Measurements from ENCODE around the gene DCX. TPM values are rescaled to one million over a fixed set of nuclear protein-coding genes. Genes with fewer than 3 reads are reported as not detected.
A peak's percentile ranks its signal among the peaks of the same experiment; 100 is the strongest.

The DCX gene
- total RNA-seq, 2 donors from 2014 or later, result 0.66 to 1.1 TPM

DNA sequence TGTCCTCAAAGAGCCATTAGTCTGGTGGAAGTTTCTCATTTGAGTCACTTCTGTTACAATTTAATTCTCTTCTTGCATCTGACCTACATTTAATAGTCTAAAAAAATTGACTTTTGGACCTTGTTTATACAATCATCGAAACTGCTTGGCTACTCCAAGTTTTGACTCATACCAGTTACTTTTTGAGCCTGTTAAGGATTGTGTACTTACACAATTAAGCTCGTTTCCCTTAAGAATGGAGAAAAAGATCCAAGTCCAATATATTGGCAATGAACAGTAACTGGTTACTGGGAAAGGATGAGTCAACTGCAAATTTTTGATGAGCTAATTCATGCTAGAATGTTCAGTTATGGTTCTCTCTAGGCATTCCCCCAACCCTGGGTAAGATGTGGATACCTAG is 58.2 kb downstream of the DCX start:
- H3K4me3 ChIP-seq (ENCODE audit: low read length), result no peak overlapping the region
- TF ChIP-seq, protein P1, sequence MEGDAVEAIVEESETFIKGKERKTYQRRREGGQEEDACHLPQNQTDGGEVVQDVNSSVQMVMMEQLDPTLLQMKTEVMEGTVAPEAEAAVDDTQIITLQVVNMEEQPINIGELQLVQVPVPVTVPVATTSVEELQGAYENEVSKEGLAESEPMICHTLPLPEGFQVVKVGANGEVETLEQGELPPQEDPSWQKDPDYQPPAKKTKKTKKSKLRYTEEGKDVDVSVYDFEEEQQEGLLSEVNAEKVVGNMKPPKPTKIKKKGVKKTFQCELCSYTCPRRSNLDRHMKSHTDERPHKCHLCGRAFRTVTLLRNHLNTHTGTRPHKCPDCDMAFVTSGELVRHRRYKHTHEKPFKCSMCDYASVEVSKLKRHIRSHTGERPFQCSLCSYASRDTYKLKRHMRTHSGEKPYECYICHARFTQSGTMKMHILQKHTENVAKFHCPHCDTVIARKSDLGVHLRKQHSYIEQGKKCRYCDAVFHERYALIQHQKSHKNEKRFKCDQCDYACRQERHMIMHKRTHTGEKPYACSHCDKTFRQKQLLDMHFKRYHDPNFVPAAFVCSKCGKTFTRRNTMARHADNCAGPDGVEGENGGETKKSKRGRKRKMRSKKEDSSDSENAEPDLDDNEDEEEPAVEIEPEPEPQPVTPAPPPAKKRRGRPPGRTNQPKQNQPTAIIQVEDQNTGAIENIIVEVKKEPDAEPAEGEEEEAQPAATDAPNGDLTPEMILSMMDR (conservative IDR thresholded peaks at IDR 0.05), result no peak
- no peak for DNase-seq
- Mint-ChIP-seq H3K4me1 (peaks cover 28% of the 10 kb centered on the region), H3K4me3 (no peak overlapping the region), H3K9me3 (no peaks in the 10 kb centered on the region), H3K27me3 (ENCODE audit: insufficient read depth) (no peaks in the 10 kb centered on the region), H3K36me3 (ENCODE audit: low read depth) (no peaks in the 10 kb centered on the region), H3K27ac (no peak overlapping the region)
- 95 to 100% methylated on average over 2 of the region's 2 CpGs for WGBS, 2 experiments (ENCODE audit: insufficient coverage in 1 of 2, insufficient read length in 1 of 2)
- no peak overlapping the region for H3K27ac ChIP-seq (ENCODE audit: low read depth, low read length)
- H3K36me3 ChIP-seq (ENCODE audit: control insufficient read depth, insufficient read depth, low read length), result no peaks in the 10 kb centered on the region
- no peaks in the 10 kb centered on the region for H3K4me1 ChIP-seq (ENCODE audit: control insufficient read depth, insufficient read depth, low read length)
- no peak overlapping the region for H3K9ac ChIP-seq (ENCODE audit: extremely low read depth, low read length, poor library complexity, severe bottlenecking)
- no peaks in the 10 kb centered on the region for H3K9me3 ChIP-seq (ENCODE audit: control insufficient read depth, low read length)
- H3K27me3 ChIP-seq (ENCODE audit: control insufficient read depth, insufficient read depth, low read length, poor library complexity, severe bottlenecking), result no peaks in the 10 kb centered on the region

DNA sequence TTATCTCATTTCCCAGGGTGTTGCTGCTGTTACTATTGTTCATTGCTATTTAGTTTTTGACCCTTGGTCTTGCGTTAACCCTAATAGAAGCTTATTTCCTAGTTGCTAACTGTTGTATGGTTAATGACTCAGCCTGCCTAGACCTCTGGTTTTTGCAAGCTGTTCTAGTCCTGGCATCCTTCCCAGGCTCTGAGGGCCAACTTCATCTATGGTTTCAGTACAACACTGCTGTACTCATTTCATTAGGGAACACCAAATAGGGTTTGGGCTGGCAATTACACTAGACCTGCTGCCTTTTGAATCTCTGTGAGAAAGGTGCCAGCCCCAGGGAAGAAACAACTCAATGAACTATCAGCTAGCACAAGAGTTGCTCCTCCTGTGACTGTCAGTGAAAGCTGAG is 59.6 kb downstream of the DCX start:
- Histone ChIP-seq H3K4me1 (ENCODE audit: control insufficient read depth, insufficient read depth, low read length) (no peaks in the 10 kb centered on the region), H3K27ac (ENCODE audit: low read depth, low read length) (no peak overlapping the region), H3K4me3 (ENCODE audit: low read length) (no peak overlapping the region), H3K36me3 (ENCODE audit: control insufficient read depth, insufficient read depth, low read length) (no peaks in the 10 kb centered on the region), H3K9me3 (ENCODE audit: control insufficient read depth, low read length) (no peaks in the 10 kb centered on the region), H3K9ac (ENCODE audit: extremely low read depth, low read length, poor library complexity, severe bottlenecking) (no peak overlapping the region), H3K27me3 (ENCODE audit: control insufficient read depth, insufficient read depth, low read length, poor library complexity, severe bottlenecking) (no peaks in the 10 kb centered on the region)
- H3K4me3 Mint-ChIP-seq, result no peak overlapping the region
- H3K4me1 Mint-ChIP-seq, result peaks cover 28% of the 10 kb centered on the region
- TF ChIP-seq, protein P1 (conservative IDR thresholded peaks at IDR 0.05), result no peak
- 80 to 100% methylated on average over 1 of the region's 1 CpG for WGBS, 2 experiments (ENCODE audit: insufficient coverage in 1 of 2, insufficient read length in 1 of 2)
- no peaks in the 10 kb centered on the region for H3K27me3 Mint-ChIP-seq (ENCODE audit: insufficient read depth)
- H3K27ac Mint-ChIP-seq, result no peak overlapping the region
- DNase-seq, result no peak
- no peaks in the 10 kb centered on the region for H3K9me3 Mint-ChIP-seq
- H3K36me3 Mint-ChIP-seq (ENCODE audit: low read depth), result no peaks in the 10 kb centered on the region

DNA sequence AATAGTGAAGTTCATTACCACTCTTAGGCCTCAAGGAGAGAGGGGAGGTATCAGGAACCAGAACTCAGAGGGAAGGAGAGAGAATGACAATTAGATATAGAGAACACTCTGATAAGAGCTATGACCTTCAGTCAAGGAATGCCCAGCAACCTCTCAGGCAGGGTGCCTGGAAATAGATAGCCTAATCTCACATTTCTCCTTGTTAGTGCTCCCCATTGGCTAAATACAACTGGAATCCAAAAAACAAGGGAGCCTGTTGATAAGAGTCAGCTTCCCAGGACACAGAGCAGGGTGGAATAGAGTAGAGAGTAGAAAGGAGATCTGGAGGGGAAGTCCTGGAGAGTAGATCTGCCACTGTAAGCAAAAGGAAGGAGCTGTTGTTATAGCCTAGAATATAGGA is 62.1 kb downstream of the DCX start:
- H3K27me3 ChIP-seq (ENCODE audit: control insufficient read depth, insufficient read depth, low read length, poor library complexity, severe bottlenecking), result no peaks in the 10 kb centered on the region
- Mint-ChIP-seq H3K27me3 (ENCODE audit: insufficient read depth) (no peaks in the 10 kb centered on the region), H3K4me3 (no peak overlapping the region), H3K27ac (no peak overlapping the region), H3K36me3 (ENCODE audit: low read depth) (no peaks in the 10 kb centered on the region), H3K4me1 (peaks cover 28% of the 10 kb centered on the region), H3K9me3 (peaks cover 6% of the 10 kb centered on the region)
- no peaks in the 10 kb centered on the region for H3K36me3 ChIP-seq (ENCODE audit: control insufficient read depth, insufficient read depth, low read length)
- TF ChIP-seq, protein P1 (conservative IDR thresholded peaks at IDR 0.05), result no peak
- DNase-seq, result peak; percentile 50
- H3K4me3 ChIP-seq (ENCODE audit: low read length), result no peak overlapping the region
- no peak overlapping the region for H3K9ac ChIP-seq (ENCODE audit: extremely low read depth, low read length, poor library complexity, severe bottlenecking)
- H3K9me3 ChIP-seq (ENCODE audit: control insufficient read depth, low read length), result no peaks in the 10 kb centered on the region
- no peak overlapping the region for H3K27ac ChIP-seq (ENCODE audit: low read depth, low read length)
- no peaks in the 10 kb centered on the region for H3K4me1 ChIP-seq (ENCODE audit: control insufficient read depth, insufficient read depth, low read length)

All from endodermal cell (in vitro differentiated cells).